ENCODE measurements around the gene SLFN14. TPM values are rescaled to one million over a fixed set of nuclear protein-coding genes. Genes with fewer than 3 reads are reported as not detected.

Gene SLFN14
- total RNA-seq, 1 experiment from 2014 or later, result not detected

DNA sequence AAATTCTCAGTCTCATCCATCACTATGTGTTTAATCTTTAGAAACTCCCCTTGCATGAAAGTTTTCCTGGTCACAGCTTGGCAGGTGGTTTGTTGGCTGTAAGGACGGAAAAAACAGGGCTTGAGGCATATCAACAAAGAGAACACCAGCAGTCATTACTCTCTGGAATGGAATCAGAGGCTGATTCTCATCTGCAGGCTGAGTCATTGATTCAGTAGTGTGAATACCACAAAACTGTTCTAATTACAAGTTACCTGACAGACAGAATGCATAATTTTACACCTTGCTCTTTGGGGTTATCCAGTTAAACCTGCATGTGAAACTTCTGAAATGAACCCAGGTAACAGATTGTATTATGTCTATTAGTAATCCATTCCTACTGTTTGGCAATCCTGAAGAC lies 11.6 kb downstream of the SLFN14 start:
- Histone ChIP-seq H2BK20ac (ENCODE audit: low read depth, low read length, poor library complexity, severe bottlenecking) (no peak overlapping the region), H3K4me1 (ENCODE audit: insufficient read depth, low read length) (no peaks in the 10 kb centered on the region), H2AK5ac (ENCODE audit: insufficient read length, low read length) (no peak overlapping the region), H3K27ac (ENCODE audit: insufficient read length, low read depth, low read length) (no peak overlapping the region), H2AFZ (ENCODE audit: low read length) (no peak overlapping the region), H2BK15ac (ENCODE audit: low read depth, low read length) (no peak overlapping the region), H4K5ac (ENCODE audit: insufficient read length, low read depth, low read length) (no peak overlapping the region), H2BK5ac (ENCODE audit: insufficient read length, low read length) (no peak overlapping the region), H3K14ac (ENCODE audit: insufficient read depth, low read length) (no peak overlapping the region), H3K79me2 (ENCODE audit: insufficient read depth, low read length) (no peaks in the 10 kb centered on the region), H3K18ac (ENCODE audit: insufficient read length, low read depth, low read length) (no peak overlapping the region), H3K9ac (ENCODE audit: extremely low read depth, insufficient read length, low read length) (no peak overlapping the region), H3K9me3 (ENCODE audit: control insufficient read depth, low read depth, low read length) (no peaks in the 10 kb centered on the region), H3K23ac (ENCODE audit: insufficient read length, low read depth, low read length) (no peak overlapping the region), H4K20me1 (ENCODE audit: control insufficient read depth, insufficient read depth, insufficient read length) (no peaks in the 10 kb centered on the region), H2BK12ac (ENCODE audit: insufficient read length, low read depth, low read length) (no peak overlapping the region), H3K27me3 (ENCODE audit: insufficient read depth, low read length) (no peaks in the 10 kb centered on the region), H4K8ac (replicated peaks; ENCODE audit: insufficient read length, low read depth, low read length) (no peak overlapping the region), H3K56ac (ENCODE audit: insufficient read length, low read depth, low read length) (no peak overlapping the region), H4K91ac (ENCODE audit: insufficient read length, low read depth, low read length) (no peak overlapping the region), H2BK120ac (ENCODE audit: low read depth, low read length, poor library complexity, severe bottlenecking) (no peak overlapping the region), H3K79me1 (ENCODE audit: insufficient read depth, low read depth, low read length, poor library complexity, severe bottlenecking) (no peaks in the 10 kb centered on the region), H3K4ac (ENCODE audit: low read depth, low read length) (no peak overlapping the region), H3T11ph (ENCODE audit: low read length) (no peak overlapping the region), H3K23me2 (ENCODE audit: insufficient read length, low read depth, low read length, poor library complexity, severe bottlenecking) (no peaks in the 10 kb centered on the region), H3K4me2 (ENCODE audit: insufficient read depth, insufficient read length, low read length) (no peak overlapping the region)
- Mint-ChIP-seq H3K4me1 (peaks cover 9% of the 10 kb centered on the region in 2 experiments), H3K27ac (no peak overlapping the region), H3K4me3 (no peak overlapping the region), H3K27me3 (ENCODE audit: low read depth) (peaks cover 31% of the 10 kb centered on the region), H3K36me3 (ENCODE audit: insufficient read depth in 1 of 3, low read depth in 3 of 3) (no peaks in the 10 kb centered on the region), H3K9me3 (no peaks in the 10 kb centered on the region)
- TF ChIP-seq, protein P1, sequence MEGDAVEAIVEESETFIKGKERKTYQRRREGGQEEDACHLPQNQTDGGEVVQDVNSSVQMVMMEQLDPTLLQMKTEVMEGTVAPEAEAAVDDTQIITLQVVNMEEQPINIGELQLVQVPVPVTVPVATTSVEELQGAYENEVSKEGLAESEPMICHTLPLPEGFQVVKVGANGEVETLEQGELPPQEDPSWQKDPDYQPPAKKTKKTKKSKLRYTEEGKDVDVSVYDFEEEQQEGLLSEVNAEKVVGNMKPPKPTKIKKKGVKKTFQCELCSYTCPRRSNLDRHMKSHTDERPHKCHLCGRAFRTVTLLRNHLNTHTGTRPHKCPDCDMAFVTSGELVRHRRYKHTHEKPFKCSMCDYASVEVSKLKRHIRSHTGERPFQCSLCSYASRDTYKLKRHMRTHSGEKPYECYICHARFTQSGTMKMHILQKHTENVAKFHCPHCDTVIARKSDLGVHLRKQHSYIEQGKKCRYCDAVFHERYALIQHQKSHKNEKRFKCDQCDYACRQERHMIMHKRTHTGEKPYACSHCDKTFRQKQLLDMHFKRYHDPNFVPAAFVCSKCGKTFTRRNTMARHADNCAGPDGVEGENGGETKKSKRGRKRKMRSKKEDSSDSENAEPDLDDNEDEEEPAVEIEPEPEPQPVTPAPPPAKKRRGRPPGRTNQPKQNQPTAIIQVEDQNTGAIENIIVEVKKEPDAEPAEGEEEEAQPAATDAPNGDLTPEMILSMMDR (conservative IDR thresholded peaks at IDR 0.05), result no peak
- DNase-seq, result no peak
- no CpG with 5 or more reads among the region's 1 CpG for WGBS (ENCODE audit: extremely low coverage, insufficient read length, low lambda C conversion rate)

Data from H9 (cell line).